Fibroblast of lung (primary cell): ENCODE measurements around the gene INHBE. TPM values are rescaled to one million over a fixed set of nuclear protein-coding genes. Genes with fewer than 3 reads are reported as not detected.
A peak's percentile ranks its signal among the peaks of the same experiment; 100 is the strongest.

Experiments used
- DNase-seq, 2 donors: peaks; one replicate each; pipeline versions ENCODE4 v3.0.0 to v3.0.0-alpha.2; 2010; ENCODE audit warnings: low read depth in 2 of 2
- H2AFZ ChIP-seq: 2 replicates; pipeline ENCODE4 v1.5.1; 2012; ENCODE audit warnings: low read length, control low read depth, inconsistent platforms
- H3K27ac ChIP-seq: 2 replicates; pipeline ENCODE4 v1.5.1; 2011; ENCODE audit warnings: low read length, control low read depth; ENCODE audit not compliant: insufficient read depth
- H3K27me3 ChIP-seq: 2 replicates; pipeline ENCODE4 v1.5.1; 2011; ENCODE audit warnings: mild to moderate bottlenecking, low read length; ENCODE audit not compliant: control insufficient read depth, insufficient read depth
- H3K36me3 ChIP-seq: 2 replicates; pipeline ENCODE4 v1.5.1; 2011; ENCODE audit warnings: low read length; ENCODE audit not compliant: control insufficient read depth, insufficient read depth
- H3K4me1 ChIP-seq: 2 replicates; pipeline ENCODE4 v1.5.1; 2011; ENCODE audit warnings: low read length; ENCODE audit not compliant: control insufficient read depth, insufficient read depth; ENCODE audit errors: extremely low read depth
- H3K4me2 ChIP-seq: 2 replicates; pipeline ENCODE4 v1.5.1; 2011; ENCODE audit warnings: low read length, control low read depth; ENCODE audit not compliant: insufficient read depth; ENCODE audit errors: extremely low read depth
- H3K4me3 ChIP-seq, 4 experiments: fragments of 200-600 bp in 1 of 4; sonication (generic) in 1 of 4; replicated peaks in 1 of 4; 2 replicates each; pipeline ENCODE4 v1.5.1; 2011 to 2016; ENCODE audit warnings: low read length in 4 of 4, low read depth in 3 of 4, mild to moderate bottlenecking in 3 of 4, control low read depth in 2 of 4, inconsistent platforms in 1 of 4, mixed read lengths in 1 of 4; ENCODE audit not compliant: insufficient read depth in 1 of 4; ENCODE audit errors: control extremely low read depth in 1 of 4
- H3K79me2 ChIP-seq: 2 replicates; pipeline ENCODE4 v1.5.1; 2012; ENCODE audit warnings: mild to moderate bottlenecking, low read length, inconsistent platforms; ENCODE audit not compliant: control insufficient read depth, insufficient read depth
- H3K9ac ChIP-seq: 2 replicates; pipeline ENCODE4 v1.5.1; 2011; ENCODE audit warnings: mild to moderate bottlenecking, low read length, control low read depth; ENCODE audit not compliant: insufficient read depth
- H3K9me3 ChIP-seq: 2 replicates; pipeline ENCODE4 v1.5.1; 2012; ENCODE audit warnings: low read depth, low read length; ENCODE audit not compliant: control insufficient read depth, insufficient read depth
- H4K20me1 ChIP-seq: 2 replicates; pipeline ENCODE4 v1.5.1; 2011; ENCODE audit warnings: low read length; ENCODE audit not compliant: control insufficient read depth, insufficient read depth; ENCODE audit errors: extremely low read depth
- CTCF ChIP-seq, 2 donors: IDR thresholded peaks in 1 of 2; conservative IDR thresholded peaks in 1 of 2; 1 replicate in 1 of 2; 2 replicates in 1 of 2; pipeline ENCODE4 v1.5.1; 2011 to 2012; ENCODE audit warnings: low read length in 2 of 2, control low read depth in 1 of 2, inconsistent platforms in 1 of 2, low read depth in 1 of 2, mild to moderate bottlenecking in 1 of 2
- EZH2 ChIP-seq: IDR thresholded peaks from 2 replicates; pipeline ENCODE4 v1.5.1; 2012; ENCODE audit warnings: low read length, control low read depth, mild to moderate bottlenecking; ENCODE audit errors: missing control alignments
- polyA plus RNA-seq, 2 donors: library from polyadenylated mRNA; depleted of rRNA in 1 of 2; stranded (reverse) in 1 of 2; unstranded in 1 of 2; fragments of >200 nt; gene quantifications; 2 replicates each; pipeline ENCODE4 v1.2.1, GENCODE V29; 2011 to 2012; ENCODE audit warnings: missing spikeins in 1 of 2
- total RNA-seq: library from RNA; depleted of rRNA; stranded (reverse); fragments of >200 nt; gene quantifications from 2 replicates; pipeline ENCODE4 v1.2.1, GENCODE V29; 2014

INHBE gene
- total and polyA plus RNA-seq, 2 donors (not counting 1 experiment from before 2014, with no cell fraction given), result 0.67 to 26.4 TPM

GRCh38 chr12:57479376-57480115 lies 24.4 kb downstream of the INHBE start, which contains the start of gene ARHGAP9:
ARHGAP9 (minus strand) TSS chr12:57479866; CDS start chr12:57479406, 460 bp downstream.
- Histone ChIP-seq H3K79me2 (no peaks in the 10 kb centered on the region), H3K4me3 (no peak within 1 kb of the TSS), H2AFZ (no peak within 1 kb of the TSS), H3K9me3 (no peaks in the 10 kb centered on the region), H3K27ac (no peak within 1 kb of the TSS), H3K36me3 (no peaks in the 10 kb centered on the region), H4K20me1 (no peaks in the 10 kb centered on the region), H3K4me1 (peaks cover 5% of the 10 kb centered on the region), H3K9ac (no peak within 1 kb of the TSS), H3K27me3 (peaks cover 42% of the 10 kb centered on the region), H3K4me2 (no peak within 1 kb of the TSS)
- TF ChIP-seq EZH2 (no peak), CTCF (conservative IDR thresholded peaks at IDR 0.05 in 1 of 2, IDR thresholded peaks at IDR 0.05 in 1 of 2; ENCODE audit: low read depth in 1 of 2, low read length in 2 of 2) (no peak)
- no peak for DNase-seq

- Histone ChIP-seq H3K9me3 (no peaks in the 10 kb centered on the region), H2AFZ (no peak overlapping the region), H3K27ac (no peak overlapping the region), H3K27me3 (peaks cover 20% of the 10 kb centered on the region), H3K4me2 (no peak overlapping the region), H4K20me1 (no peaks in the 10 kb centered on the region), H3K36me3 (no peaks in the 10 kb centered on the region), H3K9ac (no peak overlapping the region), H3K4me3 (no peak overlapping the region), H3K4me1 (peaks cover 5% of the 10 kb centered on the region), H3K79me2 (no peaks in the 10 kb centered on the region)
- DNase-seq, result no peak
- no peak for TF ChIP-seq EZH2
- no peak for TF ChIP-seq CTCF (conservative IDR thresholded peaks at IDR 0.05 in 1 of 2, IDR thresholded peaks at IDR 0.05 in 1 of 2; ENCODE audit: low read depth in 1 of 2, low read length in 2 of 2)
These were observed 26.6 kb downstream of the INHBE start for GRCh38 chr12:57481671-57482070.

GRCh38 chr12:57483466-57483865 lies 28.4 kb downstream of the INHBE start:
- no peak overlapping the region for H3K4me2 ChIP-seq
- H3K4me3 ChIP-seq, result no peak overlapping the region
- DNase-seq, result peak in 1 of 2 donors; percentile 86

More at GRCh38 chr12:57483466-57483865, 28.4 kb downstream of the INHBE start:
- Histone ChIP-seq H3K27ac (no peak overlapping the region), H3K9me3 (no peaks in the 10 kb centered on the region), H3K9ac (no peak overlapping the region), H3K27me3 (peaks cover 15% of the 10 kb centered on the region), H3K4me1 (peaks cover 8% of the 10 kb centered on the region), H3K79me2 (peaks cover 5% of the 10 kb centered on the region), H4K20me1 (no peaks in the 10 kb centered on the region), H2AFZ (no peak overlapping the region), H3K36me3 (no peaks in the 10 kb centered on the region)
- TF ChIP-seq EZH2 (no peak), CTCF (conservative IDR thresholded peaks at IDR 0.05 in 1 of 2, IDR thresholded peaks at IDR 0.05 in 1 of 2; ENCODE audit: low read depth in 1 of 2, low read length in 2 of 2) (no peak)
